Posterior vena cava (tissue), 2 donors: ENCODE measurements around the gene CFAP410. TPM values are rescaled to one million over a fixed set of nuclear protein-coding genes. Genes with fewer than 3 reads are reported as not detected.

Source experiments
- DNase-seq: peaks from one replicate; pipeline ENCODE4 v3.0.0-alpha.2; 2020; ENCODE audit warnings: low spot score
- intact Hi-C, 2 donors: fragments of 100-400 bp; cut with DNase I; formaldehyde crosslinking; loops; one replicate each; pipeline versions ENCODE4 v1.14.1 to v1.14.2; 2022 to 2023
- total RNA-seq, 2 donors: library from RNA; stranded (reverse); fragmentation: NEBNext Ultra II Directional; extraction: Animal tissue kit (Norgen Biotek cat#: 25700); gene quantifications; one replicate each; pipeline ENCODE4 v1.2.1, GENCODE V29; 2021
- donor health status: DM: yes; HTN: yes; CAD: no.
- donor health status: DM: yes; HTN: yes; CAD: no.

The CFAP410 gene
- total RNA-seq, 2 donors from 2014 or later: 18.1 to 18.8 TPM

GRCh38 chr21:44335266-44336059 is 3.7 kb downstream of the CFAP410 start:
- intact Hi-C loops: no loop called here
- DNase-seq: no peak

GRCh38 chr21:44334329-44335030 is 4.7 kb downstream of the CFAP410 start:
- DNase-seq: no peak
- intact Hi-C loops: no loop called here

GRCh38 chr21:44333509-44334328 is 5.5 kb downstream of the CFAP410 start:
- no peak for DNase-seq
- intact Hi-C loops: no loop called here

GRCh38 chr21:44332965-44333364 is 6.2 kb downstream of the CFAP410 start:
- DNase-seq: no peak
- intact Hi-C loops: no loop called here

- DNase-seq: no peak
- intact Hi-C loops: no loop called here
These were observed 6.8 kb downstream of the CFAP410 start for GRCh38 chr21:44332383-44332782.

GRCh38 chr21:44331650-44332307 is 7.4 kb downstream of the CFAP410 start:
- DNase-seq: no peak
- intact Hi-C loops: no loop called here

GRCh38 chr21:44331209-44331608 is 8.0 kb downstream of the CFAP410 start:
- intact Hi-C loops: no loop called here
- no peak for DNase-seq

- no peak for DNase-seq
- intact Hi-C loops: no loop called here
These were observed 8.5 kb downstream of the CFAP410 start for GRCh38 chr21:44330698-44331097.

- intact Hi-C loops: no loop called here
- no peak for DNase-seq
These were observed 9.1 kb downstream of the CFAP410 start for GRCh38 chr21:44329971-44330681.

- DNase-seq: no peak
- intact Hi-C loops: no loop called here
These were observed 9.9 kb downstream of the CFAP410 start for GRCh38 chr21:44329086-44329889.

GRCh38 chr21:44328242-44328895 is 10.8 kb downstream of the CFAP410 start:
- intact Hi-C loops: no loop called here

GRCh38 chr21:44327603-44327974 is 11.6 kb downstream of the CFAP410 start:
- DNase-seq: no peak
- intact Hi-C loops: no loop called here

More at GRCh38 chr21:44328242-44328895, 10.8 kb downstream of the CFAP410 start:
- DNase-seq: no peak

- no peak for DNase-seq
- intact Hi-C loops: no loop called here
These were observed 12.2 kb downstream of the CFAP410 start for GRCh38 chr21:44326716-44327602.

- DNase-seq: no peak
- intact Hi-C loops: no loop called here
These were observed 12.9 kb downstream of the CFAP410 start for GRCh38 chr21:44326272-44326647.

- intact Hi-C loops: no loop called here
- DNase-seq: no peak
These were observed 13.6 kb downstream of the CFAP410 start for GRCh38 chr21:44325386-44326271.

- no peak for DNase-seq
- intact Hi-C loops: no loop called here
These were observed 14.4 kb downstream of the CFAP410 start for GRCh38 chr21:44324854-44325107.
